Esophagus (tissue), 2 donors: ENCODE measurements around the gene SMARCA2. TPM values are rescaled to one million over a fixed set of nuclear protein-coding genes. Genes with fewer than 3 reads are reported as not detected.
A peak's percentile ranks its signal among the peaks of the same experiment; 100 is the strongest.

Experiments
- H3K27ac ChIP-seq, 2 donors: one replicate each; pipeline ENCODE4 v1.5.1; 2013; ENCODE audit warnings: low read depth in 2 of 2, mild to moderate bottlenecking in 2 of 2, inconsistent platforms in 1 of 2, low read length in 1 of 2, moderate library complexity in 1 of 2
- H3K27me3 ChIP-seq, 2 donors: one replicate each; pipeline ENCODE4 v1.6.1; 2013; ENCODE audit warnings: low read length in 2 of 2, control low read depth in 1 of 2, mild to moderate bottlenecking in 1 of 2; ENCODE audit not compliant: insufficient read depth in 2 of 2, control insufficient read depth in 1 of 2
- H3K36me3 ChIP-seq, 2 donors: one replicate each; pipeline ENCODE4 v1.6.1; 2013; ENCODE audit warnings: low read length in 1 of 2; ENCODE audit not compliant: control insufficient read depth in 2 of 2, insufficient read depth in 2 of 2
- H3K4me1 ChIP-seq, 2 donors: one replicate each; pipeline ENCODE4 v1.6.1; 2013; ENCODE audit warnings: low read length in 1 of 2; ENCODE audit not compliant: control insufficient read depth in 2 of 2, insufficient read depth in 2 of 2
- H3K4me3 ChIP-seq, 2 donors: one replicate each; pipeline ENCODE4 v1.5.1; 2013; ENCODE audit warnings: low read length in 2 of 2, mild to moderate bottlenecking in 2 of 2, low read depth in 1 of 2, moderate library complexity in 1 of 2
- H3K9me3 ChIP-seq, 2 donors: one replicate each; pipeline ENCODE4 v1.6.1; 2013; ENCODE audit warnings: mild to moderate bottlenecking in 2 of 2, low read depth in 1 of 2, low read length in 1 of 2, moderate library complexity in 1 of 2; ENCODE audit not compliant: control insufficient read depth in 2 of 2, insufficient read depth in 1 of 2
- WGBS, 2 donors: extraction: QIAGEN DNeasy Blood & Tissue Kit; methylation state at CpG; one replicate each; pipeline ENCODE4 v1.1.7; 2013; 5-methylcytosine and 5-hydroxymethylcytosine counted together
- polyA plus RNA-seq, 2 donors: library from polyadenylated mRNA; stranded (reverse); fragments of 200-250 nt; gene quantifications; one replicate each; pipeline ENCODE4 v1.2.3, GENCODE V29; 2013
- donor health status: healthy with polysubstance abuse.
- donor health status: Bipolar disorder and iron deficiency.

Gene SMARCA2
- polyA plus RNA-seq, 2 donors: 18.6 to 28.0 TPM

GRCh38 chr9:2157277-2158110 lies 142.3 kb downstream of the SMARCA2 start:
- peaks cover 0 to 7% of the 10 kb centered on the region in 2 donors for H3K4me1 ChIP-seq
- no peaks in the 10 kb centered on the region for H3K27me3 ChIP-seq
- WGBS, 2 donors: 6 to 9% methylated on average over 20 of the region's 20 CpGs
- peak overlapping the region; percentile 89 to 93 for H3K27ac ChIP-seq
- peak overlapping the region; percentile 35 to 65 for H3K4me3 ChIP-seq
- H3K36me3 ChIP-seq: no peaks in the 10 kb centered on the region
- H3K9me3 ChIP-seq: no peaks in the 10 kb centered on the region

GRCh38 chr9:2158111-2158610 lies 143.0 kb downstream of the SMARCA2 start:
- WGBS, 2 donors: 1% methylated on average over 13 of the region's 13 CpGs
- peak overlapping the region; percentile 35 to 65 for H3K4me3 ChIP-seq
- H3K4me1 ChIP-seq: peaks cover 0 to 7% of the 10 kb centered on the region in 2 donors
- no peaks in the 10 kb centered on the region for H3K9me3 ChIP-seq
- H3K27me3 ChIP-seq: no peaks in the 10 kb centered on the region
- H3K36me3 ChIP-seq: no peaks in the 10 kb centered on the region
- peak overlapping the region; percentile 89 to 93 for H3K27ac ChIP-seq

- no peaks in the 10 kb centered on the region for H3K9me3 ChIP-seq
- H3K27ac ChIP-seq: peak overlapping the region in 1 of 2 donors; percentile 89
- H3K4me1 ChIP-seq: peaks cover 0 to 7% of the 10 kb centered on the region in 2 donors
- WGBS, 2 donors: 11 to 21% methylated on average over 4 of the region's 4 CpGs
- no peaks in the 10 kb centered on the region for H3K27me3 ChIP-seq
- no peaks in the 10 kb centered on the region for H3K36me3 ChIP-seq
- peak overlapping the region in 1 of 2 donors; percentile 65 for H3K4me3 ChIP-seq
Measured at GRCh38 chr9:2158766-2159430, 143.8 kb downstream of the SMARCA2 start.

GRCh38 chr9:2159521-2160454 lies 144.6 kb downstream of the SMARCA2 start:
- no peaks in the 10 kb centered on the region for H3K27me3 ChIP-seq
- peak overlapping the region; percentile 69 to 79 for H3K27ac ChIP-seq
- no peaks in the 10 kb centered on the region for H3K9me3 ChIP-seq
- WGBS, 2 donors: 13 to 17% methylated on average over 13 of the region's 13 CpGs
- peak overlapping the region; percentile 0 to 48 for H3K4me3 ChIP-seq
- peaks cover 0 to 7% of the 10 kb centered on the region in 2 donors for H3K4me1 ChIP-seq
- no peaks in the 10 kb centered on the region for H3K36me3 ChIP-seq

GRCh38 chr9:2161661-2162060 lies 146.5 kb downstream of the SMARCA2 start:
- 93% methylated on average over 13 of the region's 13 CpGs for WGBS, 2 donors
- Histone ChIP-seq H3K4me1 (peaks cover 0 to 7% of the 10 kb centered on the region in 2 donors), H3K27me3 (no peaks in the 10 kb centered on the region), H3K4me3 (no peak overlapping the region), H3K27ac (no peak overlapping the region), H3K9me3 (no peaks in the 10 kb centered on the region), H3K36me3 (no peaks in the 10 kb centered on the region)

GRCh38 chr9:2163231-2163885 lies 148.2 kb downstream of the SMARCA2 start:
- 66 to 72% methylated on average over 6 of the region's 6 CpGs for WGBS, 2 donors
- H3K4me3 ChIP-seq: no peak overlapping the region
- no peaks in the 10 kb centered on the region for H3K9me3 ChIP-seq

GRCh38 chr9:2164268-2164667 lies 149.1 kb downstream of the SMARCA2 start:
- no peaks in the 10 kb centered on the region for H3K9me3 ChIP-seq
- 97 to 98% methylated on average over 1 of the region's 1 CpG for WGBS, 2 donors
- H3K4me1 ChIP-seq: no peaks in the 10 kb centered on the region
- H3K36me3 ChIP-seq: peaks cover 0 to 8% of the 10 kb centered on the region in 2 donors
- H3K27me3 ChIP-seq: no peaks in the 10 kb centered on the region
- no peak overlapping the region for H3K4me3 ChIP-seq
- H3K27ac ChIP-seq: no peak overlapping the region

More at GRCh38 chr9:2163231-2163885, 148.2 kb downstream of the SMARCA2 start:
- H3K27ac ChIP-seq: no peak overlapping the region
- no peaks in the 10 kb centered on the region for H3K4me1 ChIP-seq
- no peaks in the 10 kb centered on the region for H3K27me3 ChIP-seq
- H3K36me3 ChIP-seq: peaks cover 0 to 4% of the 10 kb centered on the region in 2 donors

- Histone ChIP-seq H3K27ac (no peak overlapping the region), H3K4me3 (no peak overlapping the region), H3K36me3 (peaks cover 0 to 8% of the 10 kb centered on the region in 2 donors), H3K4me1 (no peaks in the 10 kb centered on the region), H3K27me3 (no peaks in the 10 kb centered on the region), H3K9me3 (no peaks in the 10 kb centered on the region)
- 95 to 100% methylated on average over 1 of the region's 1 CpG for WGBS, 2 donors
Measured at GRCh38 chr9:2166203-2166602, 151.1 kb downstream of the SMARCA2 start.
